HT-29 (cell line): ENCODE data around the gene SNX4. TPM values are rescaled to one million over a fixed set of nuclear protein-coding genes. Genes with fewer than 3 reads are reported as not detected.

Source experiments
- DNase-seq: peaks from one replicate; pipeline ENCODE4 v3.0.0-alpha.2; 2015; ENCODE audit warnings: low spot score
- small RNA-seq: library from RNA; depleted of rRNA; stranded (forward); fragments of <200 nt; gene quantifications from one replicate; pipeline ENCODE3, GENCODE V24; 2014
- total RNA-seq: library from RNA; depleted of rRNA; stranded (reverse); fragments of >200 nt; shearing (Covaris generic); gene quantifications from 2 replicates; pipeline ENCODE4 v1.2.3, GENCODE V29; 2014; rRNA removed

Gene SNX4
- total RNA-seq, 1 experiment from 2014 or later: 20.0 TPM

DNA sequence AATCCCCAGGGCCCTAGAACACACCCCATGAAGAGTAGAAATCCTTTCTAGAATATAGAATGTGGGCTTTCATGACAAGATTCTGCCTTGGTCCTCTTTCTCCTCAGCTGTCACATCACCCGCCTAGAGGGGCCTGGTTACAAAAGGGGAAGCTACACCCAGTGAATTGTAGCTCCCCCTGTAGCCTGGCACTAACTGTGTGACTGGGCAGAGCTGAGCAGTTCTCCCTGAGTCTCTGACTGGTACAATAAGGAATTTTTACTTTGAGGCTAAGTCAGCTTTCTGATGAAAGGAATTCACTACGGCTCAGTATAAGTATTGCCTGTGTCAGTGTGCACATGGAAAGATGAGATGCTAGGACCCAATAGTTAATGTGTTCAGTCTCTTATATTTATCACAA lies 116.2 kb downstream of the SNX4 start:
- no peak for DNase-seq

DNA sequence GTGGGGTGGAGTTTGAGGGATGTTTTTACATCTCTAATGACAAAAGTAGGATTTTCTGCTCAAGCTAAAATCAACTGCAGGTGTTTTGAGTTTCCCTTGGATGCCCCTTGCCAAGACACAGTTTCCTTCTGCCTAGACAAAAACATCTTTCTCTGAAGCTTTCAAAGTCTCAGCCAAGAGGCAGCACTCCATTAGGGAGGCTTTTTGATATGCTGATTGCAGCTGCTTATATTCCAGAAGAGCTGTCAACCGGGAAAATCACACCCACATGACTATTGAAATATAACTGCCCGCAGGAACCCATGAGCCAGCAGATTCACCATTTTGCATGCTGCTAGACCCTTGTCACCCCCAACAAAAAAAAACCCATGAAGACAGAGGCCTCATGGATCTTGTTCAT lies 117.4 kb downstream of the SNX4 start:
- DNase-seq: no peak

DNA sequence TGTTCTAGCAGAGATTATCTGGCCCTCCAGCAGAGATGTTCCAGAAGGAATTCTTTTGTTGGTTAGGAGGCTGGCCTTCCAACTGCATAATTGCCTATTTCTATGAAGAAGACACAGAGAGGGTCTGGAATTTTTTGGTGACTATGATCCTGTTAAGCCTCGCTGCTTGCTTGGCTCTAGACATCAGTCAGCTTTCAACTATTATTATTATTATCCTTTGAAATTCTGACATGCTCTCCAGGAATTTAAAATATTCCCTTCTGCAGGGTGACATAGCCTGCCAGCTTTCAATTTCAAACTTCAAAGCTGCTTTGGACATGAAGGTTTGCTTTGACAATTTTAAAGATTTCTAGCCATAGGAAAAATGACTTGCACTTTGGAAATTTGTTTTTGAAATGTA lies 118.6 kb downstream of the SNX4 start:
- DNase-seq: no peak

DNA sequence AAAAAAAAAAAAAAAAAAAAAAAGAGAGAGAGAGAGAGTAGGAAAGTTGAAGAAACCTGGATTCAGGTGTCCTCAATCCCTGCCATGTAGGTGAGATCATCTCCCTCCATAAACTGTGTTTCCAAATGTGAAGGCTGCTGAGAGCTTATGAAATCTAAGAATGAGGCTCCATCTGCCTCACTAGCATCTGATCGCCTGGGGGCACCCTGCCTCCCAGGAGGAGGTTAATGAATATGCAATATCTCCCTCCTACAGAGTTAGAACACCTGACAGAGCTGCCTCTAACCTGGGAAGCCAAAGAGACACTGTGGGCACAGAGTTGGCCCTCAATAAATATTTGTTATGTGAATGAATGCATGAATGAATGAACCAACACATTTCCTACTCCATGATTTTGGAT lies 121.0 kb downstream of the SNX4 start:
- DNase-seq: peak; percentile 36

Small RNA genes lying within 50 kb of the gene (small RNA-seq; reads per million reads assigned to genes)
- not detected for gene RF00019

Other genes starting within 250 kb of the SNX4 start
- gene ZNF148, start 144.9 kb downstream of the SNX4 start, total RNA-seq: 18.8 and 34.3 TPM in 2 replicates
- 2.9 and 3.3 TPM in 2 replicates for gene OSBPL11, start 75.3 kb upstream of the SNX4 start, total RNA-seq